Pancreas (tissue), 10 donors: ENCODE results near the gene STRN4. TPM values are rescaled to one million over a fixed set of nuclear protein-coding genes. Genes with fewer than 3 reads are reported as not detected.
A peak's percentile ranks its signal among the peaks of the same experiment; 100 is the strongest.
"Not testable (repeated sequence)": the region's sequence is repeated elsewhere in the genome, so short reads cannot be mapped to it uniquely, and the experiment has no call there.

Experiments
- ATAC-seq, 4 donors: fragments of 200-7000 bp; cut with Tn5 transposase; one replicate each; pipeline versions ENCODE4 v1.8.0 to v1.9.1; 2020; ENCODE audit warnings: mild to moderate bottlenecking in 4 of 4, moderate library complexity in 4 of 4
- DNase-seq, 6 donors: peaks; one replicate each; pipeline ENCODE4 v3.0.0-alpha.2; 2020
- FAIRE-seq: peaks from 2 replicates; lab custom pipeline; 2012; peaks lifted over from hg19 to GRCh38; lab: Jason Lieb, UNC
- H3K27ac ChIP-seq, 4 donors: fragments of 200-600 bp; sonication (generic); 1 replicate in 3 of 4; 2 replicates in 1 of 4; pipeline versions ENCODE4 v1.5.0 to v1.8.0; 2020
- H3K27me3 ChIP-seq, 4 donors: fragments of 200-600 bp; one replicate each; pipeline ENCODE4 v1.8.0; 2021
- H3K36me3 ChIP-seq, 3 donors: fragments of 200-600 bp; sonication (generic) in 1 of 3; one replicate each; pipeline versions ENCODE4 v1.5.0 to v1.8.0; 2020 to 2021
- H3K4me1 ChIP-seq, 3 donors: fragments of 200-600 bp; one replicate each; pipeline ENCODE4 v1.8.0; 2021
- H3K4me3 ChIP-seq, 4 donors: fragments of 200-600 bp; sonication (generic) in 2 of 4; one replicate each; pipeline versions ENCODE4 v1.5.0 to v1.8.0; 2020 to 2021
- H3K9me3 ChIP-seq, 4 donors: fragments of 200-600 bp; one replicate each; pipeline ENCODE4 v1.8.0; 2021
- WGBS, 2 donors: extraction: QIAGEN DNeasy Blood & Tissue Kit; methylation state at CpG; one replicate each; pipeline ENCODE4 v1.1.7; 2013; 5-methylcytosine and 5-hydroxymethylcytosine counted together
- intact Hi-C, 3 donors: fragments of 100-400 bp; cut with DNase I; formaldehyde crosslinking; loops; one replicate each; pipeline versions ENCODE4 v1.11.1 to v1.14.2; 2022
- polyA plus RNA-seq, 2 donors: library from polyadenylated mRNA; stranded (reverse); fragments of 200-250 nt; gene quantifications; one replicate each; pipeline ENCODE4 v1.2.3, GENCODE V29; 2013
- total RNA-seq, 6 donors: library from RNA; stranded (reverse); fragmentation: NEBNext Ultra II Directional in 4 of 6; extraction: Animal tissue kit (Norgen Biotek cat#: 25700) in 4 of 6; gene quantifications; one replicate each; pipeline versions ENCODE4 v1.2.1 to v1.2.4, GENCODE V29; 2021 to 2023
- TF ChIP-seq, protein P1 (sequence below), 4 donors: fragments of 200-600 bp; sonication (generic) in 3 of 4; IDR thresholded peaks; one replicate each; pipeline versions ENCODE4 v1.5.0 to v1.8.0; 2021; ENCODE audit warnings: antibody characterized with exemption in 4 of 4
- donor health status: healthy with polysubstance abuse.
- donor health status: DM: no; HTN: no; CAD: no; lungs with moderate emphysema.
- donor health status: DM: no; HTN: no; CAD: no.
- donor health status: control.
- donor health status: control.
- donor health status: Bipolar disorder and iron deficiency.
- donor health status: DM: yes; HTN: yes; CAD: no.
- donor health status: DM: no; HTN: no; CAD: no.
- donor health status: DM: no; HTN: no; CAD: no.
- donor health status: DM: yes; HTN: yes; CAD: no.

Gene STRN4
- total and polyA plus RNA-seq, 8 donors: 26.4 to 48.0 (median 37.7) TPM

DNA sequence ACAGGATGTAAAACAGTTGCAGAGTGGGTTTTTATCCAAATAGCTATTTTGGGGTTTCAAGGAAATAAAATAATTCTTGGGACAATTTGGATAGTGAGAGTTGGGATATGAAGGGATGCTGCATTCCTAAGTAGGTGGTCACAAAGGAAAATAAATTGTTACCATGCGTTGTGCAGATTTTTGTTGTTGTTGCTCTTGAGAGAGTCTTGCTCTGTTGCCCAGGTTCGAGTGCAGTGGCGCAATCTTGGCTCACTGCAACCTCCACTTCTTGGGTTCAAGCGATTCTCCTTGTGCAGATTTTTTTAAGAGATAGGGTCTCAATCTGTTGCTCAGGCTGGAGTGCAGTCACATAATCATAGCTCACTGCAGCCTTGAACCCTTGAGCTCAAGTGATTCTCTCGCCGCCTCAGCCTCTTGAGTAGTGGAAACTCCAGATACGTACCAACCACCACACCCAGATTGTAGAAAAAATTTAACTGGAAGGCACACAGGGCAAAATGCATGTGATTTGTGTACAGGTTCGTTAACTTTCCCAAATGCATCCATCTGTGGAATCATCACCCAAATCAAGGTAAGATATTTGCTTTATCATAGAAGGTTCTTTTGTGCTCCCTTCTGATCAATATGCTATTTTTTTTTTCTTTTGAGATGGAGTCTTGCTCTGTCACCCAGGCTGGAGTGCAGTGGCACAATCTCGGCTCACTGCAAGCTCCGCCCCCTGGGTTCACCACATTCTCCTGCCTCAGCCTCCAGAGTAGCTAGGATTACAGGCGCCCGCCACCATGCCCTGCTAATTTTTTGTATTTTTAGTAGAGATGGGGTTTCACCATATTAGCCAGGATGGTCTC, 26.1 kb upstream of the STRN4 start:
- H3K27me3 ChIP-seq: no peaks in the 10 kb centered on the region
- TF ChIP-seq, protein P1, sequence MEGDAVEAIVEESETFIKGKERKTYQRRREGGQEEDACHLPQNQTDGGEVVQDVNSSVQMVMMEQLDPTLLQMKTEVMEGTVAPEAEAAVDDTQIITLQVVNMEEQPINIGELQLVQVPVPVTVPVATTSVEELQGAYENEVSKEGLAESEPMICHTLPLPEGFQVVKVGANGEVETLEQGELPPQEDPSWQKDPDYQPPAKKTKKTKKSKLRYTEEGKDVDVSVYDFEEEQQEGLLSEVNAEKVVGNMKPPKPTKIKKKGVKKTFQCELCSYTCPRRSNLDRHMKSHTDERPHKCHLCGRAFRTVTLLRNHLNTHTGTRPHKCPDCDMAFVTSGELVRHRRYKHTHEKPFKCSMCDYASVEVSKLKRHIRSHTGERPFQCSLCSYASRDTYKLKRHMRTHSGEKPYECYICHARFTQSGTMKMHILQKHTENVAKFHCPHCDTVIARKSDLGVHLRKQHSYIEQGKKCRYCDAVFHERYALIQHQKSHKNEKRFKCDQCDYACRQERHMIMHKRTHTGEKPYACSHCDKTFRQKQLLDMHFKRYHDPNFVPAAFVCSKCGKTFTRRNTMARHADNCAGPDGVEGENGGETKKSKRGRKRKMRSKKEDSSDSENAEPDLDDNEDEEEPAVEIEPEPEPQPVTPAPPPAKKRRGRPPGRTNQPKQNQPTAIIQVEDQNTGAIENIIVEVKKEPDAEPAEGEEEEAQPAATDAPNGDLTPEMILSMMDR (IDR thresholded peaks at IDR 0.05): no peak
- FAIRE-seq: no peak
- no peak for DNase-seq
- peaks cover 0 to 8% (median 7%) of the 10 kb centered on the region in 3 donors for H3K36me3 ChIP-seq
- intact Hi-C loops: no loop called here
- no peak overlapping the region for H3K4me3 ChIP-seq
- H3K27ac ChIP-seq: no peak overlapping the region
- ATAC-seq: no peak
- no peaks in the 10 kb centered on the region for H3K9me3 ChIP-seq
- H3K4me1 ChIP-seq: peaks cover 0 to 8% (median 4%) of the 10 kb centered on the region in 3 donors
- WGBS, 2 donors: 73 to 75% methylated on average over 12 of the region's 12 CpGs

DNA sequence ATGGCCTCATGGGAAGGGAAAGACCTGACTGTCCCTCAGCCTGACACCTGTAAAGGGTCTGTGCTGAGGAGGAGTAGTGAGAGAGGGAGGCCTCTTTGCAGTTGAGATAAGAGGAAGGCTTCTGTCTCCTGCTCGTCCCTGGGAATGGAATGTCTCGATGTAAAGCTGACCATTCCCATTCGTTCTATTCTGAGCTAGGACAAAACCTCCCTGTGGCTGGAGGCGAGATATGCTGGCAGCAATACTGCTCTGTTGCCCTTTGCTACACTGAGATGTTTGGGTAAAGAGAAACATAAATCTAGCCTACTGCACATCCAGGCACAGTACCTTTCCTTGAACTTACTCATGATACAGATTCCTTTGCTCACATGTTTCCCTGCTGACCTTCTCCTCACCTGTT, 22.5 kb upstream of the STRN4 start:
- H3K4me1 ChIP-seq, ATAC-seq, FAIRE-seq, DNase-seq, H3K36me3 ChIP-seq, H3K4me3 ChIP-seq, H3K9me3 ChIP-seq, intact Hi-C loops, H3K27ac ChIP-seq, H3K27me3 ChIP-seq: not testable (repeated sequence)
- WGBS, 2 donors: 21 to 23% methylated on average over 4 of the region's 4 CpGs

GRCh38 chr19:46766569-46767317, 20.5 kb upstream of the STRN4 start:
- no peaks in the 10 kb centered on the region for H3K9me3 ChIP-seq
- peak in 4 of 6 donors; percentile 30 to 72 (median 50) for DNase-seq
- FAIRE-seq: no peak
- 58 to 64% methylated on average over 18 of the region's 18 CpGs for WGBS, 2 donors
- H3K36me3 ChIP-seq: no peaks in the 10 kb centered on the region
- no peak overlapping the region for H3K27ac ChIP-seq
- H3K4me3 ChIP-seq: no peak overlapping the region
- H3K27me3 ChIP-seq: no peaks in the 10 kb centered on the region
- intact Hi-C loops: no loop called here
- peak in 2 of 4 donors; percentile 31 to 33 for ATAC-seq
- H3K4me1 ChIP-seq: peaks cover 0 to 8% (median 4%) of the 10 kb centered on the region in 3 donors
- TF ChIP-seq, protein P1 (IDR thresholded peaks at IDR 0.05): peak; percentile 45 to 48 (median 46)

- no peaks in the 10 kb centered on the region for H3K4me1 ChIP-seq
- TF ChIP-seq, protein P1 (IDR thresholded peaks at IDR 0.05): no peak
- ATAC-seq (peak; percentile 82 to 95 (median 90)), DNase-seq (peak in 5 of 6 donors; percentile 58 to 84 (median 63)), FAIRE-seq (no peak)
- H3K27ac ChIP-seq: peak overlapping the region; percentile 58 to 81 (median 67)
- H3K36me3 ChIP-seq: no peaks in the 10 kb centered on the region
- H3K4me3 ChIP-seq: no peak overlapping the region
- WGBS, 2 donors: 20 to 29% methylated on average over 11 of the region's 11 CpGs
- H3K27me3 ChIP-seq: no peaks in the 10 kb centered on the region
- intact Hi-C loops: no loop called here
- H3K9me3 ChIP-seq: no peaks in the 10 kb centered on the region
Measured at GRCh38 chr19:46764817-46765291, 18.6 kb upstream of the STRN4 start.

GRCh38 chr19:46762245-46762890, 16.1 kb upstream of the STRN4 start:
- FAIRE-seq (no peak), DNase-seq (no peak), ATAC-seq (no peak)
- intact Hi-C loops: no loop called here
- WGBS, 2 donors: 65 to 68% methylated on average over 6 of the region's 6 CpGs
- Histone ChIP-seq H3K4me3 (no peak overlapping the region), H3K9me3 (no peaks in the 10 kb centered on the region), H3K36me3 (no peaks in the 10 kb centered on the region), H3K27ac (no peak overlapping the region), H3K27me3 (no peaks in the 10 kb centered on the region), H3K4me1 (no peaks in the 10 kb centered on the region)
- TF ChIP-seq, protein P1 (IDR thresholded peaks at IDR 0.05): no peak
